ENCODE data around the gene FRMPD1.

DNA sequence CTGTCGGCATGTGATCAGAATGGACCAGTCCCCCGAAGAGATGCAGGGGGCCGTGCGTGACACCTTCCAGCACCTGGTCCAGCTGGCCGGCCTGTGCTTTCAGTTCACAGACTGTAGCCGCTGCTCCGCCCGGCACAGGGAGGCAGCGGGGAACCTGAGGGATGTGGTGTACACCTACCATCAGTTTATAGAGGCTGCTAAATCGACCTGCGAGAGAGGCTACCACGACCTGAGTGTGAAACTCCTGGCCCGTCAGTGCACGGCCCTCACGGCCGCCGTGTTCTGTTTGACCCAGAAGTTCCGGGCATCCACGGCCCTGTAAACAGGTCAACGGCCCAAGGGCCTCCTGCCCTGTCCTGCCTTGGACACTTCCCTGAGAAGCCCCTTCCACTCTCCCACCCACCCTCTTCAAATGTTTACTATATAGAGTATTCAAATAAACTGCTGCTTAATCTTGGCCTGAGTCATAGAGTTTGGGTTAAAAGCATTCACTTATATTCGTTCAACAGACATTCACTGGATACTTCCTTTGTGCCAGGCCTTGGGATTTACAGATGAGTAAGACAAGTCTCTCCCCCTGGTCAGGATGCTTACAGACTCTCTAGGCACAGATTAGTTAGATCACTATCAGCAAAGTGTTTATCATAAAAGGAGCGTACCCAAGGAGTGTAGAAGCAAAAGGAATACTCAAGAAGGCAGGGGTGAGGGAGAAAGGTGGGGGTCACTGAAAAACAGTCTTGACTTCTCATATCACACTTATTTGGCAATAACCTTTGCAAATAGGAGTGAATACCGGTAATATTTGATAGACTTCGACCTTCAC lies 95.9 kb downstream of the FRMPD1 start:
- TF ChIP-seq POLR2A (IDR thresholded peaks at IDR 0.05) = no peak
- TF ChIP-seq, protein P1, sequence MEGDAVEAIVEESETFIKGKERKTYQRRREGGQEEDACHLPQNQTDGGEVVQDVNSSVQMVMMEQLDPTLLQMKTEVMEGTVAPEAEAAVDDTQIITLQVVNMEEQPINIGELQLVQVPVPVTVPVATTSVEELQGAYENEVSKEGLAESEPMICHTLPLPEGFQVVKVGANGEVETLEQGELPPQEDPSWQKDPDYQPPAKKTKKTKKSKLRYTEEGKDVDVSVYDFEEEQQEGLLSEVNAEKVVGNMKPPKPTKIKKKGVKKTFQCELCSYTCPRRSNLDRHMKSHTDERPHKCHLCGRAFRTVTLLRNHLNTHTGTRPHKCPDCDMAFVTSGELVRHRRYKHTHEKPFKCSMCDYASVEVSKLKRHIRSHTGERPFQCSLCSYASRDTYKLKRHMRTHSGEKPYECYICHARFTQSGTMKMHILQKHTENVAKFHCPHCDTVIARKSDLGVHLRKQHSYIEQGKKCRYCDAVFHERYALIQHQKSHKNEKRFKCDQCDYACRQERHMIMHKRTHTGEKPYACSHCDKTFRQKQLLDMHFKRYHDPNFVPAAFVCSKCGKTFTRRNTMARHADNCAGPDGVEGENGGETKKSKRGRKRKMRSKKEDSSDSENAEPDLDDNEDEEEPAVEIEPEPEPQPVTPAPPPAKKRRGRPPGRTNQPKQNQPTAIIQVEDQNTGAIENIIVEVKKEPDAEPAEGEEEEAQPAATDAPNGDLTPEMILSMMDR (IDR thresholded peaks at IDR 0.05) = no peak
